Upper lobe of left lung (tissue), 6 donors: ENCODE measurements around the gene AFG1L. TPM values are rescaled to one million over a fixed set of nuclear protein-coding genes. Genes with fewer than 3 reads are reported as not detected.

Experiments
- ATAC-seq, 2 donors: fragments of 200-7000 bp; cut with Tn5 transposase; one replicate each; pipeline ENCODE4 v1.9.1; 2022; ENCODE audit warnings: mild to moderate bottlenecking in 2 of 2, moderate library complexity in 2 of 2; ENCODE audit not compliant: low FRiP score in 2 of 2
- DNase-seq, 2 donors: peaks; one replicate each; pipeline ENCODE4 v3.0.0-alpha.2; 2019 to 2020
- H3K27ac ChIP-seq, 4 donors: fragments of 200-600 bp; sonication (generic); one replicate each; pipeline ENCODE4 v1.5.1; 2016 to 2019
- H3K27me3 ChIP-seq, 4 donors: fragments of 200-600 bp; sonication (generic); one replicate each; pipeline ENCODE4 v1.5.1; 2017 to 2019
- H3K36me3 ChIP-seq, 4 donors: fragments of 200-600 bp; sonication (generic); one replicate each; pipeline ENCODE4 v1.5.1; 2016 to 2019
- H3K4me1 ChIP-seq, 4 donors: fragments of 200-600 bp; sonication (generic); one replicate each; pipeline ENCODE4 v1.5.1; 2018 to 2019
- H3K4me3 ChIP-seq, 4 donors: fragments of 200-600 bp; sonication (generic); one replicate each; pipeline ENCODE4 v1.5.1; 2017 to 2019; ENCODE audit warnings: mild to moderate bottlenecking in 2 of 4, moderate library complexity in 1 of 4
- H3K9me3 ChIP-seq, 4 donors: fragments of 200-600 bp; sonication (generic); one replicate each; pipeline ENCODE4 v1.5.1; 2018 to 2019
- EP300 ChIP-seq, 4 donors: sonication (generic); formaldehyde crosslinking; IDR thresholded peaks; one replicate each; pipeline ENCODE4 v1.5.1; 2017; ENCODE audit warnings: antibody characterized with exemption in 4 of 4, control low read depth in 2 of 4
- POLR2A ChIP-seq, 4 donors: fragments of 450-650 bp; IDR thresholded peaks; one replicate each; pipeline ENCODE4 v1.5.1; 2016 to 2017; ENCODE audit warnings: antibody characterized with exemption in 4 of 4, mild to moderate bottlenecking in 2 of 4
- POLR2AphosphoS5 ChIP-seq, 2 donors: sonication (generic); formaldehyde crosslinking; IDR thresholded peaks; one replicate each; pipeline ENCODE4 v1.5.1; 2017; ENCODE audit warnings: antibody characterized with exemption in 2 of 2
- WGBS, 2 donors: methylation state at CpG; one replicate each; pipeline ENCODE4 v1.1.5; 2017 to 2018; 5-methylcytosine and 5-hydroxymethylcytosine counted together
- total RNA-seq, 6 donors: library from RNA; depleted of rRNA in 4 of 6; stranded (reverse); fragments of >200 nt in 4 of 6; gene quantifications; one replicate each; pipeline versions ENCODE4 v1.1.0 to v1.2.1, GENCODE V29; 2016 to 2021
- TF ChIP-seq, protein P1 (sequence below), 6 experiments: fragments of 450-650 bp in 4 of 6; fragments of 200-600 bp in 2 of 6; sonication (generic) in 2 of 6; IDR thresholded peaks; one replicate each; pipeline ENCODE4 v1.5.1; 2016 to 2019; ENCODE audit warnings: antibody characterized with exemption in 6 of 6
- donor health status: DM: no; HTN: no; CAD: no; lungs with moderate emphysema.
- donor health status: DM: no; HTN: yes; CAD: no; lungs with severe emphysema.

The AFG1L gene
- total RNA-seq, 6 donors from 2014 or later = 2.6 to 19.9 (median 7.0) TPM

DNA sequence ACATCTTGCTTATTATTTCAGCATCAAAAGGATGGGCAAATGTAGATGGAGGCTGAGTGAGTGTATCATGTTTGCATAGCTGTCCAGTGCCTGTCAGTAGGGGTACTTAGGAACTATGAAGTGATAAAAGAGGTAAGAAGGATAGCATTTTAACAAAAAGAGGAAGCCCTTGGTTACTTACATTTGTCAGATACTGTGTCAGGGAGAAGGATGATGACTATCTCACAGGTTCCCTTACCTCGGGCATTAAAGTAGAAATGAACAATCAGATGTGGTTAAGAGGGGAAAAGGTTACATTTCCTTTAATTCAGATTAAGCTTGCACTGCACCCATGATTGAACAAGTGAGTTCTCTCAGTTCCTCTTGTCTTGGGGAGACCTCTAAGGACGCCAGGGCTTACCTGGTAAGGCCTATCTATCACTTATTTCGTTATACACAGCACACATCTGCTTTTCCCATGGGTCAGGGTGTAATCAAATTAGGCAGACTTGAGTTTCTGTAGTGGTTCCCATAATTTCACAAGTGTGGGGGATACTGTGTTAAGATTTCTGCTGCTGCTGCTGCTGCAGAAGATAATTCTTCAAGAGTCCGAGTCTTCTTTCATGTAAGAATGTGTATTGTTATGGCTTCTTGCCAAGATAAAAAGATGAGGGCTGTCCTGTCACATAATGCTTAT is 270.4 kb downstream of the AFG1L start:
- H3K4me3 ChIP-seq = peak overlapping the region in 3 of 4 donors; percentile 89 to 92 (median 92)
- no peaks in the 10 kb centered on the region for H3K9me3 ChIP-seq
- WGBS, 2 donors = 26 to 29% methylated on average over 4 of the region's 4 CpGs
- DNase-seq (no peak), ATAC-seq (no peak)
- H3K27me3 ChIP-seq = no peaks in the 10 kb centered on the region
- peaks cover 11 to 34% (median 19%) of the 10 kb centered on the region in 4 donors for H3K36me3 ChIP-seq
- H3K4me1 ChIP-seq = peaks cover 54 to 71% (median 62%) of the 10 kb centered on the region in 4 donors
- peak overlapping the region; percentile 82 to 100 (median 98) for H3K27ac ChIP-seq
- no peak for TF ChIP-seq EP300 (IDR thresholded peaks at IDR 0.05)
- TF ChIP-seq POLR2AphosphoS5 (IDR thresholded peaks at IDR 0.05) = no peak
- no peak for TF ChIP-seq POLR2A (IDR thresholded peaks at IDR 0.05)
- TF ChIP-seq, protein P1, sequence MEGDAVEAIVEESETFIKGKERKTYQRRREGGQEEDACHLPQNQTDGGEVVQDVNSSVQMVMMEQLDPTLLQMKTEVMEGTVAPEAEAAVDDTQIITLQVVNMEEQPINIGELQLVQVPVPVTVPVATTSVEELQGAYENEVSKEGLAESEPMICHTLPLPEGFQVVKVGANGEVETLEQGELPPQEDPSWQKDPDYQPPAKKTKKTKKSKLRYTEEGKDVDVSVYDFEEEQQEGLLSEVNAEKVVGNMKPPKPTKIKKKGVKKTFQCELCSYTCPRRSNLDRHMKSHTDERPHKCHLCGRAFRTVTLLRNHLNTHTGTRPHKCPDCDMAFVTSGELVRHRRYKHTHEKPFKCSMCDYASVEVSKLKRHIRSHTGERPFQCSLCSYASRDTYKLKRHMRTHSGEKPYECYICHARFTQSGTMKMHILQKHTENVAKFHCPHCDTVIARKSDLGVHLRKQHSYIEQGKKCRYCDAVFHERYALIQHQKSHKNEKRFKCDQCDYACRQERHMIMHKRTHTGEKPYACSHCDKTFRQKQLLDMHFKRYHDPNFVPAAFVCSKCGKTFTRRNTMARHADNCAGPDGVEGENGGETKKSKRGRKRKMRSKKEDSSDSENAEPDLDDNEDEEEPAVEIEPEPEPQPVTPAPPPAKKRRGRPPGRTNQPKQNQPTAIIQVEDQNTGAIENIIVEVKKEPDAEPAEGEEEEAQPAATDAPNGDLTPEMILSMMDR (IDR thresholded peaks at IDR 0.05) = no peak

DNA sequence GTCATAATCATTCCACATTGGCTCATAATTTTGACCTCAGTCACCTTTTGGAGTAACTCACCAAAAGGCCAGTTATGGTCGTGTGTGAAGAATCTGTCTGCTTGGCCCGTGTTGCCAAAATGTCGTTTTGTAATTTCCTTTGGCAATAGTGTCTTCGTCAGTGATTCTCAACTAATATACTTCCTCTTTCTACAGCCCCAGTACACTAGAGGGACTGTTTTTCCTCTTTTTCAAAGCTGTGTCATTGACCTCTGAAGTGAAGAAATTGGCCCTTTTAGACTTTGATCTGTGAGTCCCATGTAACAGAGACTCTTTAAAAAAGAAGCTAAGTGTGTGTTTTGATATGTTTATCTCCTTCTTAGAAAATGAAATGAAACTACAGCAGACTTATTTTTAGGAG is 271.0 kb downstream of the AFG1L start:
- DNase-seq (peak in 1 of 2 donors; percentile 58), ATAC-seq (peak; percentile 56 to 75)
- peak overlapping the region in 1 of 4 donors; percentile 89 for H3K4me3 ChIP-seq
- peaks cover 58 to 78% (median 67%) of the 10 kb centered on the region in 4 donors for H3K4me1 ChIP-seq
- peak overlapping the region; percentile 82 to 100 (median 98) for H3K27ac ChIP-seq
- TF ChIP-seq POLR2A (IDR thresholded peaks at IDR 0.05) (no peak), POLR2AphosphoS5 (IDR thresholded peaks at IDR 0.05) (peak; percentile 72 to 94), EP300 (IDR thresholded peaks at IDR 0.05) (peak in 2 of 4 donors; percentile 76 to 84)
- TF ChIP-seq, protein P1 (IDR thresholded peaks at IDR 0.05) = peak in 1 of 6 experiments; percentile 17
- no peaks in the 10 kb centered on the region for H3K27me3 ChIP-seq
- peaks cover 15 to 40% (median 23%) of the 10 kb centered on the region in 4 donors for H3K36me3 ChIP-seq
- 5 to 10% methylated on average over 4 of the region's 4 CpGs for WGBS, 2 donors
- no peaks in the 10 kb centered on the region for H3K9me3 ChIP-seq

DNA sequence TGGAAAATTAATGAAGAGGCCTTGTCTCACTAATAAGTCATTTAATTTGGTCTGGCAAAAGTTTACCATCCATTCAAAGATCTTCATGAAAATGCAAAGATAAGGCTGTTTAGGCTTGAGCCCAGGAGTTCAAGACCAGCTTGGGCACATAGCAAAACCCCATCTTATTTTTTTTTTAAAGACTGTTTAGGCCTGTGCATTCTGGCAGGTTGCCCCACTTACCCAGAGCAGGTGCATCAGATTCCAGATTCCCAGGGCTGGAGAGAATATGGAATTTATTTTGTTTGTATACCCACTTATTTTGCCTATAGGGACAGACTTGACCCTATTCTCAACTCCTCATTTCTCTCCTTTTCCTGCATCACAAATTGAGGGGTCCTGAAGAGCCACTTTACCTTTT is 271.6 kb downstream of the AFG1L start:
- ATAC-seq (no peak), DNase-seq (no peak)
- no peak for TF ChIP-seq POLR2AphosphoS5 (IDR thresholded peaks at IDR 0.05)
- TF ChIP-seq, protein P1 (IDR thresholded peaks at IDR 0.05) = no peak
- TF ChIP-seq POLR2A (IDR thresholded peaks at IDR 0.05) = no peak
- no peak for TF ChIP-seq EP300 (IDR thresholded peaks at IDR 0.05)
- Histone ChIP-seq H3K27me3 (no peaks in the 10 kb centered on the region), H3K4me3 (no peak overlapping the region), H3K9me3 (no peaks in the 10 kb centered on the region), H3K36me3 (peaks cover 15 to 45% (median 24%) of the 10 kb centered on the region in 4 donors), H3K27ac (peak overlapping the region; percentile 82 to 100 (median 98)), H3K4me1 (peaks cover 61 to 79% (median 69%) of the 10 kb centered on the region in 4 donors)

DNA sequence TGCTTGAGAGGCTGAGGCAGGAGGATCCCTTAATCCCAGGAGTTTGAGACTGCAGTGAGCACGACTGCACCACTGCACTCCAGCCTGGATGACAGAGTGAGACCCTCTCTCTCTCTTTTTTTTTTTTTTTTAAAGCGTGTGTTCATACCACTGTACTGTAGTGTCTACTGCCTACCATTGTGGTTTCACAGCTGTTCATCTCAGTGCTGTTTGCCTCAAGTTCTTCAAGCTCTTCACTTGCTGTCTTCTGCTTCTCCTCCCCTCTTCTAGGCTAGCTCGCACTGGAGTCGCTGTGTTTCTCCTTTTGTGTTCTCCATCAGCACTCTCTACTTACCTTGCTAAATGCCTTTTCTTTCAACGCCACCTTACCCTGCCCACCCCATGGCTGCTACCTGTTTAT is 273.2 kb downstream of the AFG1L start:
- peaks cover 64 to 76% (median 68%) of the 10 kb centered on the region in 4 donors for H3K4me1 ChIP-seq
- no peak for TF ChIP-seq POLR2A (IDR thresholded peaks at IDR 0.05)
- TF ChIP-seq EP300 (IDR thresholded peaks at IDR 0.05) = no peak
- no peak for TF ChIP-seq POLR2AphosphoS5 (IDR thresholded peaks at IDR 0.05)
- TF ChIP-seq, protein P1 (IDR thresholded peaks at IDR 0.05) = no peak
- no peaks in the 10 kb centered on the region for H3K9me3 ChIP-seq
- H3K36me3 ChIP-seq = peaks cover 15 to 55% (median 25%) of the 10 kb centered on the region in 4 donors
- no peak overlapping the region for H3K4me3 ChIP-seq
- H3K27me3 ChIP-seq = no peaks in the 10 kb centered on the region
- peak overlapping the region in 3 of 4 donors; percentile 0 to 100 (median 48) for H3K27ac ChIP-seq
- ATAC-seq = no peak
- DNase-seq = no peak
- 86% methylated on average over 5 of the region's 5 CpGs for WGBS, 2 donors
